Gastrocnemius medialis (tissue), 4 donors: ENCODE measurements around the gene TDRD12.

ENCODE experiments used
- CTCF ChIP-seq, 5 experiments: fragments of 450-650 bp in 3 of 5; fragments of 200-600 bp in 2 of 5; sonication (generic) in 2 of 5; IDR thresholded peaks in 4 of 5; conservative IDR thresholded peaks in 1 of 5; 1 replicate in 4 of 5; 2 replicates in 1 of 5; pipeline ENCODE4 v1.5.1; 2016 to 2019; ENCODE audit warnings: antibody characterized with exemption in 5 of 5, mild to moderate bottlenecking in 3 of 5, moderate library complexity in 3 of 5
- POLR2A ChIP-seq, 2 donors: fragments of 450-650 bp; IDR thresholded peaks; one replicate each; pipeline ENCODE4 v1.6.1; 2017; ENCODE audit warnings: antibody characterized with exemption in 2 of 2, mild to moderate bottlenecking in 2 of 2, moderate library complexity in 2 of 2

GRCh38 chr19:32744555-32745325 lies 25.2 kb downstream of the TDRD12 start:
- TF ChIP-seq CTCF (IDR thresholded peaks at IDR 0.05 in 4 of 5, conservative IDR thresholded peaks at IDR 0.05 in 1 of 5) (no peak), POLR2A (IDR thresholded peaks at IDR 0.05) (no peak)
